ENCODE data around the gene SLC50A1. TPM values are rescaled to one million over a fixed set of nuclear protein-coding genes. Genes with fewer than 3 reads are reported as not detected.
"Not testable (repeated sequence)": the region's sequence is repeated elsewhere in the genome, so short reads cannot be mapped to it uniquely, and the experiment has no call there.

Gene SLC50A1
- polyA plus RNA-seq, 2 of the 4 experiments (the other 2 are of a cell fraction), result 28.2 to 39.4 TPM

DNA sequence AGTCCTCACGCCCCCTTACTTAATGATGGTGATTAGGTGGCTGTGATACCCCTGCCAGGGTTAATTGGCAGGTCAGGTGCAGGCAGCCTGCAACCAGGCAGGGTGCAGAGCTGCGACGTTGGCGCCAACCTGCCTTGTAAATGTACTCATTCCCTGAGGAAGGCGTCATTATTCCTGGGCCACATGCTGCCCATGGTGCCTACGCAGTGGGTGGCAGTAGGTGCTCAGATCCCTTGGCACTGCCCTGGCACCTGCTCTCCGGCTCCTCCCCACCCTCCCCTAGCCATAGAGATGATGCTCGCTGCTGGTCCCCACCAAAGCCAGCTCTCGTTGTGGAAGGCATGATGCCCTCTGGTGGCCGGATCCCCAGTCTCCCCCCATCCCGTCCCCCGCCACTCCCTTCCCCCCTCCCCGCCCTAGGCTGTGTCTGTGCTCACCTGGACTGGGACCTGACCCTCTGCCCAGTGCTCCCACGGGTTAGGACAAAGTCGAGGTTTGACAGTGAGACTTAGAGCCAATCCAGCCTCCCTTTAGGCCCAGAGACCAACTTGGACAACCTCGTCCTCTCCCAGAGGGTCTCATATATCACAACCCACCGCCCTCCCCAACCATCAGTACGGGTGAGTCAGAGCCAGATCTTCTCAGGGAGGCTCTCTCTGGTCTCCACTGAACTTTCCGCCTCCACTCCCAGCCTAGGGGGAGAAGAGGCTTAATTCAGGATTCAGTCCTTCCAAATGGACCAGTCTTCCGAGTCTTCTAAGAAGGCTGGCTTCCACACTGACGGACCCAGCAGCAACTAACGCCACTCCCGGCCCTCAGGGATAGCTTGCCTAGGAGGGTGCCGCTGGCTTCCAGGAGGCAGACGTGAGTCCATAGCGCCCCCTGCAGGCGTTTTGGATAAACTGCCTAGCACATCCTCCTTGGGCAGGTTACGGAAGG, 31.8 kb downstream of the SLC50A1 start:
- peak overlapping the region; percentile 34 for H3K4me3 ChIP-seq
- TF ChIP-seq SMC3 (IDR thresholded peaks at IDR 0.05) (peak; percentile 64), RCOR1 (IDR thresholded peaks at IDR 0.05; ENCODE audit: low read depth, low read length) (no peak), CHD4 (IDR thresholded peaks at IDR 0.05; ENCODE audit: borderline replicate concordance) (peak; percentile 65; the same call in 1 of the 2 replicates), MAZ (IDR thresholded peaks at IDR 0.05; ENCODE audit: borderline replicate concordance, low read depth, low read length) (no peak), FOSL2 (IDR thresholded peaks at IDR 0.05) (no peak), FOSL2 (CRISPR knock-in tag; IDR thresholded peaks at IDR 0.05) (peak; percentile 49), POLR2A (IDR thresholded peaks at IDR 0.05; ENCODE audit: low read length) (no peak), ZSCAN20 (CRISPR knock-in tag; IDR thresholded peaks at IDR 0.05) (no peak), RAD21 (conservative IDR thresholded peaks at IDR 0.05 in 1 of 2, IDR thresholded peaks at IDR 0.05 in 1 of 2) (peak; percentile 93 to 98)
- TF ChIP-seq, protein P1, sequence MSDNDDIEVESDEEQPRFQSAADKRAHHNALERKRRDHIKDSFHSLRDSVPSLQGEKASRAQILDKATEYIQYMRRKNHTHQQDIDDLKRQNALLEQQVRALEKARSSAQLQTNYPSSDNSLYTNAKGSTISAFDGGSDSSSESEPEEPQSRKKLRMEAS (IDR thresholded peaks at IDR 0.05), result peak; percentile 43; the same call in 1 of the 2 replicates
- TF ChIP-seq, protein P2, sequence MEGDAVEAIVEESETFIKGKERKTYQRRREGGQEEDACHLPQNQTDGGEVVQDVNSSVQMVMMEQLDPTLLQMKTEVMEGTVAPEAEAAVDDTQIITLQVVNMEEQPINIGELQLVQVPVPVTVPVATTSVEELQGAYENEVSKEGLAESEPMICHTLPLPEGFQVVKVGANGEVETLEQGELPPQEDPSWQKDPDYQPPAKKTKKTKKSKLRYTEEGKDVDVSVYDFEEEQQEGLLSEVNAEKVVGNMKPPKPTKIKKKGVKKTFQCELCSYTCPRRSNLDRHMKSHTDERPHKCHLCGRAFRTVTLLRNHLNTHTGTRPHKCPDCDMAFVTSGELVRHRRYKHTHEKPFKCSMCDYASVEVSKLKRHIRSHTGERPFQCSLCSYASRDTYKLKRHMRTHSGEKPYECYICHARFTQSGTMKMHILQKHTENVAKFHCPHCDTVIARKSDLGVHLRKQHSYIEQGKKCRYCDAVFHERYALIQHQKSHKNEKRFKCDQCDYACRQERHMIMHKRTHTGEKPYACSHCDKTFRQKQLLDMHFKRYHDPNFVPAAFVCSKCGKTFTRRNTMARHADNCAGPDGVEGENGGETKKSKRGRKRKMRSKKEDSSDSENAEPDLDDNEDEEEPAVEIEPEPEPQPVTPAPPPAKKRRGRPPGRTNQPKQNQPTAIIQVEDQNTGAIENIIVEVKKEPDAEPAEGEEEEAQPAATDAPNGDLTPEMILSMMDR (IDR thresholded peaks at IDR 0.05), result peak; percentile 94
- TF ChIP-seq, protein P3, sequence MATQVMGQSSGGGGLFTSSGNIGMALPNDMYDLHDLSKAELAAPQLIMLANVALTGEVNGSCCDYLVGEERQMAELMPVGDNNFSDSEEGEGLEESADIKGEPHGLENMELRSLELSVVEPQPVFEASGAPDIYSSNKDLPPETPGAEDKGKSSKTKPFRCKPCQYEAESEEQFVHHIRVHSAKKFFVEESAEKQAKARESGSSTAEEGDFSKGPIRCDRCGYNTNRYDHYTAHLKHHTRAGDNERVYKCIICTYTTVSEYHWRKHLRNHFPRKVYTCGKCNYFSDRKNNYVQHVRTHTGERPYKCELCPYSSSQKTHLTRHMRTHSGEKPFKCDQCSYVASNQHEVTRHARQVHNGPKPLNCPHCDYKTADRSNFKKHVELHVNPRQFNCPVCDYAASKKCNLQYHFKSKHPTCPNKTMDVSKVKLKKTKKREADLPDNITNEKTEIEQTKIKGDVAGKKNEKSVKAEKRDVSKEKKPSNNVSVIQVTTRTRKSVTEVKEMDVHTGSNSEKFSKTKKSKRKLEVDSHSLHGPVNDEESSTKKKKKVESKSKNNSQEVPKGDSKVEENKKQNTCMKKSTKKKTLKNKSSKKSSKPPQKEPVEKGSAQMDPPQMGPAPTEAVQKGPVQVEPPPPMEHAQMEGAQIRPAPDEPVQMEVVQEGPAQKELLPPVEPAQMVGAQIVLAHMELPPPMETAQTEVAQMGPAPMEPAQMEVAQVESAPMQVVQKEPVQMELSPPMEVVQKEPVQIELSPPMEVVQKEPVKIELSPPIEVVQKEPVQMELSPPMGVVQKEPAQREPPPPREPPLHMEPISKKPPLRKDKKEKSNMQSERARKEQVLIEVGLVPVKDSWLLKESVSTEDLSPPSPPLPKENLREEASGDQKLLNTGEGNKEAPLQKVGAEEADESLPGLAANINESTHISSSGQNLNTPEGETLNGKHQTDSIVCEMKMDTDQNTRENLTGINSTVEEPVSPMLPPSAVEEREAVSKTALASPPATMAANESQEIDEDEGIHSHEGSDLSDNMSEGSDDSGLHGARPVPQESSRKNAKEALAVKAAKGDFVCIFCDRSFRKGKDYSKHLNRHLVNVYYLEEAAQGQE (IDR thresholded peaks at IDR 0.05), result no peak
- ChIA-PET CTCF (interaction anchor here (0.9 to 15.2 kb wide), 27 partner anchors 10 to 161 kb away, joined by 3 to 384 read pairs (median 8); partner anchors contain the start of genes EFNA1, EFNA3, EFNA4 and SLC50A1), POLR2A (interaction anchor here (1.5 kb wide), 2 partner anchors 76 to 83 kb away, joined by 5 to 6 read pairs; no protein-coding TSS in a partner anchor)
- 24% methylated on average over 25 of the region's 28 CpGs for WGBS (ENCODE audit: missing lambda C conversion rate)
- ATAC-seq (peak; percentile 84 to 90), DNase-seq (ENCODE audit: low read depth in 1 of 2, low spot score in 1 of 2) (peak; percentile 77 to 91), FAIRE-seq (peak; percentile 88)
- H3K27ac ChIP-seq, result peak overlapping the region; percentile 62 to 81
- H3K4me1 ChIP-seq, result peaks cover 12% of the 10 kb centered on the region
- H3K4me2 ChIP-seq, result peak overlapping the region; percentile 89
- no peaks in the 10 kb centered on the region for H3K9me3 ChIP-seq

DNA sequence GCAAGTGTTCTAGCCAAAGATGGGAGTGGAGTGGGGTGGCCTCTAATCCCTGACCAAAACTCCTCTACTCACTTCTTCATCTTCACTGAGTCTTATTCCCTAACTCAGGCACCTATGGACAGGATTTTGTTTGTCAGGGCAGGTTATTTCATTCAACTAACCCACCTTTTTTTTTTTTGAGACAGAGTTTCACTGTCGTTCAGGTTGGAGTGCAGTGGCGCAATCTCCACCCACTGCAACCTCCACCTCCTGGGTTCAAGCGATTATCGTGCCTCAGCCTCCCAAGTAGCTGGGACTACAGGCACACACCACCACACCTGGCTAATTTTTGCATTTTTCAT, 32.4 kb downstream of the SLC50A1 start:
- peak overlapping the region; percentile 89; the same call in 2 of the 3 replicates for H3K4me2 ChIP-seq
- not testable (repeated sequence) for H3K4me3 ChIP-seq; ATAC-seq; H3K9me3 ChIP-seq; H3K27ac ChIP-seq; FAIRE-seq; DNase-seq (ENCODE audit: low read depth in 1 of 2, low spot score in 1 of 2)
- ChIA-PET POLR2A (interaction anchor here (1.5 kb wide), 2 partner anchors 77 to 83 kb away, joined by 5 to 6 read pairs; no protein-coding TSS in a partner anchor), CTCF (interaction anchor here (0.9 to 15.2 kb wide), 26 partner anchors 9 to 259 kb away, joined by 3 to 384 read pairs (median 8); partner anchors contain the start of genes EFNA1, EFNA4, SLC50A1 and THBS3)
- TF ChIP-seq CEBPB (IDR thresholded peaks at IDR 0.05), result 0 out of 4 replicates have a peak, but pooled peaks of 1 of the 2 experiments have one; percentile 9
- 48% methylated on average over 4 of the region's 4 CpGs for WGBS (ENCODE audit: missing lambda C conversion rate)
- H3K4me1 ChIP-seq, result peaks cover 12% of the 10 kb centered on the region

All from A549 (cell line).